Stimulated activated CD4-positive, alpha-beta T cell treated with anti-CD3 and anti-CD28 coated beads, Interleukin-12 subunit alpha, Interleukin-12 subunit beta, amount 100 ng/mL, for 4 hours (primary cell): ENCODE measurements around the gene MED12.

Experiments used
- DNase-seq: peaks from one replicate; pipeline ENCODE4 v3.0.0-alpha.2; 2020

MED12 gene

DNA sequence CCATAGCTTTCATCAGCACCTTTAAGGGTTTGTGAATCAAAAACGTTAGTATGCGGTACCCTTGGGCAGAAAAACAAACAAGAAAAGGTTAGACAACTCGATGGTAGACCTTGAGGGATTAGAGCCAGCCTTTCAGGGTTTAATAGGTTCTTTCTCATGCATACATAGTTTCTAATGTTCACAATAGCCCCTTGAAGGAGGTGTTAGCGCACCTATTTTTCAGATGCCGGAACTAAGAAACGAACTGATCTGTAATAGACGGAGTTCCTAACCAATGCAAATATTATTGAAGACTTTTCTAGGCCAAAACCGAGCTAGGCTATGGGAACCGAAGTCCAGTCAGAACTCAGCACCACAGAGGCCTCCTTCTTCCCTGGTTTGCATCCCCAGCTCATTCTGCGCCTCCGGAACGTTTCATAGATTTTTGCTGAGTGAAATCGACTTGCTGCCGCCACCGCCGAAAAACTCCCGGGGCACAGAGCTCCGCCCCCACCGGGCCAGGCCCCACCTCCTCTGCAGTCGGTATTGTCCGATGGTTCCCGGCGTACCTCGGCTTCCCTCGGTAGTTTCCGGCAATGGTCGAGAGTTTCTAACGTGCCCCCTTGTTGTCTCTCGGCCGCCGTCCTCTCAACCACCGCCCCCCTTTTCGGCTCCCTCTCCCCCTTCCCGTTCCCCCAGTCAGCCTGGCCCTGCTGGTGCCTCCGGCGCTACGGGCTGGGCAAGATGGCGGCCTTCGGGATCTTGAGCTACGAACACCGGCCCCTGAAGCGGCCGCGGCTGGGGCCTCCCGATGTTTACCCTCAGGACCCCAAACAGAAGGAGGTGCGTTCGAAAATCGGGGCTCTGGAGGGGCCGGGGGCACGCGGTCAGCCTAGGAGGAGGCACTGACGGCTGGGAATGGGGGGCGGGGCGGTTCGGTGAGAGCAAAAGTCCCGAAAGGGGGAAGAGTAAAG, at the start of gene MED12:
MED12 (plus strand) TSS at position 565 of the 953 bp plus-strand sequence; CDS start at position 724, 159 bp downstream.
- DNase-seq, result peak; percentile 76

DNA sequence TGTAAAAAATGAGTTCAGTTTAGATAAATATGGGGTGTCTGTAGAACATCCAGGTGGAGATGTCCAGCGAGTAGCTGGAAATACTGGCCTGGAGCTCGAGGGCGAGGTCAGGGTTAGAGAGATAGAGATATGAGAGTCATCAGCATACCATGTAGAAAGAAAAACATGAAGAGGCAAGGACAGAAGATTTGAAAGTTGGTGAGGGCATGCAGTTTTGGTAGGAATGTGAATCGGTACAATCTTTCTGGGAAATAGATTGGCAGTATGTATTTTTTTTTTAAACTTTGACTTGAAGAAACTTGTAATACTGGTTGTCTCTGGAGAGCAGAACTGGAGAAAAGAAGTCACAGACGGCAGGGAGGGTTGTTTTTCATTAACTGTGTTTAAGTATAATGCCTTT, 47.9 kb upstream of the MED12 start:
- DNase-seq, result no peak

DNA sequence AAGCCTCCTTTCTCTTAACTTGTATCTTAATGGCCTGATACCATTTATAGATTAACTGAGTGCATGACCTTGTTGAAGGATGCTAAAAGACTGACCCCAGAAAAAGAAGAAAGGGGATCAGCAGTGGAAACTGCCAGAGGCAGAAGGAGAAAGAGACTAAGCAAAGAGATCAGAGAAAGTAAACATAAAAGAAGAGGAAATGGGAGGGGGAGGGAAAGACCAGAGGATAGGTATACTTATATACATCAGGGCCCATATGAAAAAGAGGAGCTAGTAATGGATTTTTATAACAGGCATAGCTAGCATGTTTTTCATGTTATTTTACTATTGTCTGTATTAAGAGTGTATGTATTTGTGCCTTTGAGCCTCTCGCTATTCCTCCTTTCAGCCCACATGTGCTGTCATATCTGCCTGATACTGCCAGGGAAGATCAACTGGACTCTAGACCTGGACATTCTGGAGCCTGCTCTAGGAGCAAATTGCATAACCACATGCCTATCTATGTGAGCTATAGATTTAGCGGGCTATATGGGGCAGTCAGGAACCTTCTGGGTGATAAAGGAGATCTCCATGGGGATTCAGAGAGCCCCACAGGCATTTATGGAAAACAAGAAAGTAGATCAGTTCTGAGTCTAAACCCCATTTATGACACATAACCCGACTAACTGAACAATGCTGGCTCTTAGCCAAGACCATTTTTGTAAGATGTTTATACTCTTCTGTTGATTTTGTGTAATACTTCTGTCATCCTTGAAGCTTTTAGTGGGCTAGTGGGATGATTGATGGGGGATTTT, 36.9 kb upstream of the MED12 start:
- no peak for DNase-seq

DNA sequence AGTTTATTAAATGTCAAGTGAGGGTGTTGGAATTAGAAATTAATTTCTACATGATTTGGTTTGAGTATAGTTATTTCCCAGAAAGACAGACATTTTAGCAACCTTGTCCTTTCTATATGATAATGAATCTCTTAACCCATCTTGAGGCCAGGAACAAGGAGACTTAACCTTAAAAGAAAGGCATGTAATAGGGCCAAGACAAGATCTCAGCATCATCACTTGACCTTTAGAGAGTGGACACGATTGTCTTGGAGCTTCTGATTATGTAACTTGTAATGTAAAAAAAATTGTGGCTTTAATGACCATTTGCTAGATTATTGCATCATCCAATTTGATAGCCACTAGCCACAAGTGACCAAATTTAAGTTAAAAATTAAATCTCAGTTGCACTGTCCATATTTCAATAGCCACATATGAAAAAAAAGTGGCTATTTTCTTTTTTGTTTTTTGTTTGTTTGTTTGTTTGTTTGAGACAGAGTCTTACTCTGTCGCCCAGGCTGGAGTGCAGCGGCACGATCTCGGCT, 36.2 kb upstream of the MED12 start:
- no peak for DNase-seq

DNA sequence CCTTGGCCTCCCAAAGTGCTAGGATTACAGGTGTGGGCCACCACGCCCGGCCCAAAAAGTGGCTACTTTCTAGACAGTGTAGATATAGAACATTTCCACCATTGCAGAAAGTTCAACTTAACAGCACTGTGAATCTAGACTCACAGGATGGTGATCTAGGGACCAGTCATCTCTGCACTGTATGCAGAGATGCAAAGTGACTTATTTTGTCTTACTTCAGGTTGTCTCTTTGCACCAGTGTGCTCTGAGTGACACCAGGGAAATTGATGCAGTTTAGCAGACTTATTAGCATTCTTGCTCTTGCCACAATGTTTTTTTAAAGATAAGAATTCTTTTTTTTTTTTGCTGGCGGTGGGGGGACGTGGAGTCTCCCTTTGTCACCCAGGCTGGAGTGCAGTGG, 35.6 kb upstream of the MED12 start:
- DNase-seq, result no peak

DNA sequence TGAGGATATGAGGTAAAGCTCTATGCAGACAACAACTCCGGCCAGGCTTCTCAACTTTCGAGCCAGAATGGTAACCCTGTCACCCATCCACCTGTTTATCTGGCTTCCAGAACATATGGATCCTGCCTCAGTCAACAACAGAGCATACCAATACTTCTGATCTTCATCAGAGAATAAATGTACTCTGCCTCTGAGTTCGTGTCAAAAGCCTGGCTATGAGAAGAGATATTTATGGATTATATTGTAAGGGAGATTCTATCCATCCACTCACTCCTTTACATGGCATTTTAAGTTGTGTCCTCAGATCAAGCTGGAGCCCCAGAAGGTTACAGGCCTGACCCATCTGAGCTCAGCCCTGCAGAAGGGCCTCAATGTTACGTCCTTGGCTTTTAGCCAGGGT, 32.5 kb upstream of the MED12 start:
- no peak for DNase-seq

DNA sequence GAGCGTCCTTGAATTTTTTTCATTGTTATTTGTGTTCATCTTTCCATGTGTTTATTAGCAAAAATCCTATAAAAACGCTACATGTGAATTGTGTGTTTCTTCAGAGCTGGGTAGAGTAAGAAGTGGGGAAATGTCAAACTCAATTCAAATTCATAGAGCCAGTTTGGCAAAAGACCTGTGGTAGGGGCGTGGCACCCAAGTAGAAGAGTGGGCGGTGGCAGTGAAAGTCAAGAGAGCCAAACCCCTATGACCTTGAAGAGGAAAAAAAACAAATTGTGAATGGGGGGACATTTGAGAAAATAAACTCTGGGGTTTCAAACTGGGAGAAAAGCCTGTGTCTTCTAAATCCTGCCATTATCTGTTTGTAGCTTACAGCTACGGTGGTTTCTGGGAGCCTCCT, 27.1 kb upstream of the MED12 start:
- DNase-seq, result no peak

DNA sequence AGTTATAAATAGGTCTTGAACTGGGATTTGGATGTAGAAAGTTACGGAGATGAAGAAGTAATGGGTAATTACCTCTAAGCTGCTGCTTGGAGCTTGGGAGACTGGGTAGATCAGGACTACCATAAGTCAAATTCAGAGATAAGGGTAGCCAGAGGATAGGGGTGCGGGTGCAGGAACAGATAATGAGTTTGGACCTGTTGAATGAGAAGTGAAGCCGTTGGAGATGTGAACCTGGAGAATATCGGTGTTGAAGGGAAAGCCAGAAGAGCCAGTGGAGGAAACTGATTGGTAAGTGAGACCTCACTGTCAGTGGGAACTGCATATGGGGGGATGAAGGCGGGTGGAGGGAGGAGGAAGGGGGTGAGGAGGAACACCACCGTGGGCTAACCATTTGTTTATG, 23.4 kb upstream of the MED12 start:
- DNase-seq, result no peak

DNA sequence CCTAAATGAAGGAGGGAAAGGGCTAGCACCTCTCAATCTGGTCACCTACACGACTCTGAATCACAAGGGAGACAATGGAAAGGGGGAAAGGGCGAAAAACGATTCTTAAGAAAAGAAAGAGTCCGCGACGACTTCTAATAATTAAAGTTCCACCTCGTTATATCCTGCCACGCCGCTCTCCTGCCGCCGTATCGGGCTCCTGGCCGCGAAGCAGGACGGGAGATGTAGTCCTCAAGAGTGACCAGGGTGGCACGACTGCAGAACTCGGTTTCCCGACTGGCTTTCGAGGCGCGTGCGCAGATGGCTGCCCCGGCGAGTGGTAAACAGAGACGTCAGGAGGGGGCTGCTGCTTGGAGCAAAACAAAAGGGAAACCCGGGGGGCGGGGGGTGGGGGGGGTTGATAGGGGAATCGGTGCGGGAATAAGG, 22.8 kb upstream of the MED12 start, which contains the start of gene FOXO4:
FOXO4 (plus strand) TSS at position 297 of the 426 bp plus-strand sequence. CDS start 678 bp downstream, outside the sequence.
- DNase-seq, result peak; percentile 80

DNA sequence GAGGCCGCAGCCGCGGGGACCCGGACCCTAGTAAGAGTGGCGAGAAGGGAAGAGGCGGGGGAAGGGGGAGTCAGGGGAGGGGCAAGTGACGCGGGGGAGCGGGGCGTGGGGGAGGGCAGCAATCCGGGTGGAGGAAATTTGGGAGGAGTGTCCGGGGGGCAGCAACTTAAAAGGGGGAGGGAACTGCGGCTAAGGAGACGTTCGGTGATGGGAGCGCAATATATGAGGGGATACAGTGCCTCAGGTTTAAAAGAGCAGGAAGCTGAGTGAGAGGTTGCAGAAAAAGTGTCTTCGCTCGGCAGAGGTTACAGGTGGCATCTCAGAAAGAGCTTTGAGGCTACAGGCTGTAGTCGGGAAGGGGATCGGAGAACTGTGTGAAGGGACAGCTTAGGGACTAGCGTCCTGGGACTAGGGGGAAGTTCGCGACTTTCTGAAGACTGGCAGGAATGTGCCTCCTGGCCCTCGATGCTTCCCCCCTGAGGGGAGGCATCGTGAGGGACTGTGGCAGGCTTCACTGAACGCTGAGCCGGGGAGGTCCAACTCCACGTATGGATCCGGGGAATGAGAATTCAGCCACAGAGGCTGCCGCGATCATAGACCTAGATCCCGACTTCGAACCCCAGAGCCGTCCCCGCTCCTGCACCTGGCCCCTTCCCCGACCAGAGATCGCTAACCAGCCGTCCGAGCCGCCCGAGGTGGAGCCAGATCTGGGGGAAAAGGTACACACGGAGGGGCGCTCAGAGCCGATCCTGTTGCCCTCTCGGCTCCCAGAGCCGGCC, 22.2 kb upstream of the MED12 start:
- no peak for DNase-seq

DNA sequence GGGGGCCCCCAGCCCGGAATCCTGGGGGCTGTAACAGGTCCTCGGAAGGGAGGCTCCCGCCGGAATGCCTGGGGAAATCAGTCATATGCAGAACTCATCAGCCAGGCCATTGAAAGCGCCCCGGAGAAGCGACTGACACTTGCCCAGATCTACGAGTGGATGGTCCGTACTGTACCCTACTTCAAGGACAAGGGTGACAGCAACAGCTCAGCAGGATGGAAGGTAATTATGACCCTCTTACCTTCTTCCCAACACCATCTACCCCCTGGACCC, 21.7 kb upstream of the MED12 start:
- no peak for DNase-seq

DNA sequence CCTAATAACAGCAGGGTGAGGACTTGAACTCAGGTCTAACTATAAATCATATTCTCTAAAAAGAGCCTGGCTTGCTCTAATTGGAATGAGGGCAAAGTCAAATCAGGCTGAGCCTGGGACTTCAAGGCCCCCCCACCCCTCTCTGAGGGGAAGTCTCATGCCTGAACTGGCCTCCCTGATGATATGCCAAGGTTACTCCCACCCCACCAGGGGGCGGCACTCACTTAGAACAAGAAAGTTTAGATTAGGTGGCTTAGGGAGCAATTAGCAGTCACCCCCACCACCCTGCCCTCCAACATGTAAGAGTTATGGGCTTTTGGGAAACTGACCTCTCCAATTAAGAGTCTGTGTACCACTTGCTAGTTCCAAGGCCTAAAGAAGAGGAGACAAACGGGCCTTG, 20.1 kb upstream of the MED12 start:
- peak; percentile 72 for DNase-seq

DNA sequence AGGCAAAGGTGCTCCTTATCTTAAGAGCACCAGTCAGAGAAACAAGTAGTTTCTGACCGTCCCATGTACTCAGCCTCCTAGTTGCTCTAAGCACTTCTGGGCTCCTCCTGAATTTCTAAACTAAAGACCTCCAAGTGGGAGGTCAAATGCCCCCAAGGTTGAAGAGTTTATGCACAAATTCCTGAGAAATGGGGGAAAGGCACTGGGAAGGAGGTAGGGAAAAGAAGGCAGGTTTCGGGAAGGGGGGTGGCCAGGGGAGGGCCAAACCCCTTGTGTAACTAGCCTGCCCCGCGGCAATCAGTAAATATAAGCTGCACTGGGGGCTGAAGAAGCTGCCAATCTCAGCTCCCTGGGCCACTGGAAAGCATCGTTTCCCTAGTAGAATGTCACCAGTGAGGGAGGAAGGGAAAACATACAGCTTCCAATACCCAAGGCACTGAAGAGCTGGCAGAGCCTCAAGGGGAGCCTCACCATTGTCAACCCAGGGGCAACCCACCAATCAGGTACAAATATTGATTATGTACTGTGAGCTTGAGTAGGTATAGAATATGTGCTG, 19.4 kb upstream of the MED12 start:
- no peak for DNase-seq

DNA sequence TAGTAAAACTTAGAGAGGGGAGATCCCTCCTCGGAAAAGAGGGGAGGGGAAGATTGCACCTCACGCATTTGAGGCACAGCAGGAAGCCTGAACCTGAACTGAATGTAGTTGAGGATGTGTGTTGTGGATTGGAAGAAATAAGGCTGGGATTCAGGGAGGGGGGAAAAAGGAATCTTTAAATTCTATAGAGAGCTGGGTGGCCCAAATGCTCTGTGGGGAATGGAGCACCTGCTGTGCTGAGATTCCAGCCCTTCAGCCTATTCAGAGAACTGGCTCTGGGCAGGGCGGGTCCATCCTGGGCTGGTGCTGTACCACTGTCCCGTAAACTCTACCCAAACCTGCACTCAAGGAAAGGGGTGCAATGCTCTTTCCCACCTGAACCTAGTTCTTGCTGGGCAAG, 18.7 kb upstream of the MED12 start:
- DNase-seq, result no peak

DNA sequence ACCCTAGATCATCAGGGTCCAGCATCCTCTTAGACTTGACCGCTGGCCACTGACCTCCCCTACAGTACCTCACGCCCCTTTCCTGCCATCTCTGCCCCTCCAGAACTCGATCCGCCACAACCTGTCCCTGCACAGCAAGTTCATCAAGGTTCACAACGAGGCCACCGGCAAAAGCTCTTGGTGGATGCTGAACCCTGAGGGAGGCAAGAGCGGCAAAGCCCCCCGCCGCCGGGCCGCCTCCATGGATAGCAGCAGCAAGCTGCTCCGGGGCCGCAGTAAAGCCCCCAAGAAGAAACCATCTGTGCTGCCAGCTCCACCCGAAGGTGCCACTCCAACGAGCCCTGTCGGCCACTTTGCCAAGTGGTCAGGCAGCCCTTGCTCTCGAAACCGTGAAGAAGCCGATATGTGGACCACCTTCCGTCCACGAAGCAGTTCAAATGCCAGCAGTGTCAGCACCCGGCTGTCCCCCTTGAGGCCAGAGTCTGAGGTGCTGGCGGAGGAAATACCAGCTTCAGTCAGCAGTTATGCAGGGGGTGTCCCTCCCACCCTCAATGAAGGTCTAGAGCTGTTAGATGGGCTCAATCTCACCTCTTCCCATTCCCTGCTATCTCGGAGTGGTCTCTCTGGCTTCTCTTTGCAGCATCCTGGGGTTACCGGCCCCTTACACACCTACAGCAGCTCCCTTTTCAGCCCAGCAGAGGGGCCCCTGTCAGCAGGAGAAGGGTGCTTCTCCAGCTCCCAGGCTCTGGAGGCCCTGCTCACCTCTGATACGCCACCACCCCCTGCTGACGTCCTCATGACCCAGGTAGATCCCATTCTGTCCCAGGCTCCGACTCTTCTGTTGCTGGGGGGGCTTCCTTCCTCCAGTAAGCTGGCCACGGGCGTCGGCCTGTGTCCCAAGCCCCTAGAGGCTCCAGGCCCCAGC, 17.6 kb upstream of the MED12 start:
- DNase-seq, result no peak

DNA sequence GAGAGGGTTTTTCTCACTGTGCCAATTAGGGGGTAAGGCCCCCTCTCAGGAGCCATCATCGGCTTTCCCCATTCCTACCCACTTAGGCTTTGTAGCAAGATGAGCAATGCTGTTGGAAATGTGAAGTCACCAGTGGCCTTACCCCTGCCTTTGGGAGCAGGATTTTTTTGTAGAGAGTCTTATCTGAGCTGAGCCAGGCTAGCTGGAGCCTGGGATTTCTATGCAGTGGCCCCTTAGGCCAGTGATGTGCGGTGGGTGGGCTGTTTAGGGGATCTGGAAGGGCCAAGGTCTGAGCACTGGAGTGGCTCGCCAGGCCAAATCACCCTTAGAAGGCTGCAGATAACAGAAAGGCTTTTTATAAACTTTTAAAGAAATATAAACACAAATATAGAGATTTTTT, 16.1 kb upstream of the MED12 start:
- DNase-seq, result no peak

DNA sequence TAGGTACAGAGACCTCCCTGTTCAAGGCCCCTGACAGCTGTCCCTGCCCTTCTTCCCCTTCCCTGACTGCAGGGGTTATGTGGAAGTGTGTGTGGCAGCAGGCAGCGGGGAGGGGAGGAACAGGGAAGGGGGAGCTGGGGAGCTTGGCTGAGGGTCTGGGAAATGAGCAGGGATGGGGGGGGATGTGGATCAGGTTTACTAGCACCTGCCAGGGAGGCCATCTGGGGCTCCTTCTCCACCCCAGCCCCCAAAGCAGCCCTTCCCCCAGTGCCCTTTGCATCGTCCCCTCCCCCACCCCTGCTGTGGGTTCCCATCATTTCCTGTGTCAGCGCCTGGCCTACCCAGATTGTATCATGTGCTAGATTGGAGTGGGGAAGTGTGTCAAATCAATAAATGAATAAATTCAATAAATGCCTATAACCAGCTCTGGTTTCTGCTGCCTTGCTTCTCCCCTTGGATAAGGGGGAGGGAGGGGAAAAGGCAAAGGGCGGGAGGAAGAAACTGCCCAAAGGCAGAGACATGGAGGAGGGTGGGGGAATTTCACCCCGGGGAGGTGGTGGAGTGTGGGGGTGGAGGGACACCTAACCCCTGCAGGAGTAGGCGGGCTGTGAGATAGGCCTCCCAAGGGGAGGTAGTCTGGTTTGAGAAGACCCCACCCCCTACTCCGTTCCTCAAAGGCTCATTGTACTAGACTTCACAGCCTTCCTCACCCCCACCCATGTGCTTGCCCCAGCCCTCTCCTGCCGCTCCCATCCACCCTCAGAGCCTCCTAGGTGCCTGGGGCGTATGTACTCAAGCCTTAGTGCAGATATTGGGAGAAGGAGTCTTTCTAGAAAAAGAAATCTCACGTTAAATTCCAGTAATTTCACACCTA, 15.0 kb upstream of the MED12 start:
- DNase-seq, result peak; percentile 39

DNA sequence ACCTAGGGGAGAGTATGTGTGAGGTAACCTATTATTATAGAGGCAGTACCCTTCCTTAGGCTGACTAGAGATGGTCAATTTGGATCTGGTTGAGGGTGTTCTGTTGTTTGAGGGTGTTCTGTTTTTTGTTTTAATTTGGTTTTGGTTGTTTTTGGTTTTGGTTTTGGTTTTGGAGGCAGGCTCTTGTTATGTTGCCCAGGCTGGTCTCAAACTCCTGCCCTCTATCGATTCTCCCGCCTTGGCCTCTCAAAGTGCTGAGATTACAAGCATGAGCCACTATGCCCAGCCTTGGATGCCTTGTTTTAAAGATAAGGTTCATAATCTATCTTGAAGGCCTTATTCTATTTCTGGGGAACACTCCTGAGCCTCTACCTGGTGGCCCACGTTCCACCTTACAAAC, 12.8 kb upstream of the MED12 start:
- DNase-seq, result no peak

DNA sequence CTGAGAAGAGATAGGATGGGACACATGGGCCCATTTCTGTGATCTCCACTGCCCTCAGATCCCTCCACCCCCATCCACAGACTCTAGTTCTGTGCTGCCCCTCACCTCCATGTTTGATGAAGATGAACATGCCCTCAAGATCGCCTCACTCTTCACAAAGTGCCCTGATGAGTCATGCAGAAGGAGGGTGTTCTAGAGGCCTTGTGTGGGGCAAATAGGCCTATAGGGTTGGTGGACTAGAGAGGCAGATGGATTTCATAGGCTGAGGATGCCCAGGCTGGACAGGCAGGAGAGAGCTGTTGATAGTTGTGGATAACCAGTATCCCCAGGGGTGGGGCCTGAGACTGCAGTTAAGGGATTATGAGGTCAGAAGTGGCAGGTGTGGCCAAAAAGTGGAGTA, 12.0 kb upstream of the MED12 start, which contains the start of gene CXorf65:
CXorf65 (minus strand) TSS at position 314 of the 400 bp plus-strand sequence; CDS start at position 130, 184 bp downstream.
- no peak for DNase-seq

DNA sequence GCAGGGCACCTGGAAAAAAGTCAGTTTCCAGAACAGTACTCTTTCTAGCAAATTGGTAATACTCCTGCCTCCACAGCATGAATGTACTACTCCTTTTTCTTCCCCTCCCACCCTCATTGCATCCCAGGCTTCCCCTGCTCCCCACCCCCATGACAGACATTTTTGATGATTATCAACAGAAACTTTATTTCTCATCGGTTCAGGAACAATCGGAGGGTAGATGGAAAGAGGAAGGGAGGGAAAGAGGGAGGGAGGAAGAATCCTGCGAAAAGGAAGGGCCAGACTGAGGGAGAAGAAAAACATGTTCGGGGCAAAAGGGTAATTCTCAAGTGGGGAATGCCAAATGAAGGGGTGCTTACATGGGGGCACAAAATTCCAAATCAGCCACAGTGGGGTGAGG, 11.2 kb upstream of the MED12 start:
- no peak for DNase-seq
